ENCODE results near the gene NISCH. TPM values are rescaled to one million over a fixed set of nuclear protein-coding genes. Genes with fewer than 3 reads are reported as not detected.

Gene NISCH
- total and polyA plus RNA-seq, 2 donors (not counting 3 experiments of a cell fraction or from before 2014, with no cell fraction given): 156 to 178 TPM

GRCh38 chr3:52406231-52406661 is 49.2 kb upstream of the NISCH start:
- POLR2A ChIA-PET: no interaction called here
- no TSS peak for BruUV-seq (replicated peaks)
- dilution Hi-C loops (cut with MboI; ENCODE audit: extremely low pct_ligation_motif_present, low sequenced_read_pairs): no loop called here
- TF ChIP-seq GATA2 (IDR thresholded peaks at IDR 0.05; ENCODE audit: insufficient read depth, insufficient read length, low read depth, low read length) (no peak), MAX (IDR thresholded peaks at IDR 0.05; ENCODE audit: insufficient read depth, insufficient read length) (no peak)
- intact Hi-C loops (cut with micrococcal nuclease): no loop called here
- Histone ChIP-seq H3K4me1 (ENCODE audit: control insufficient read depth, extremely low read depth, insufficient read depth, low read length) (peaks cover 13% of the 10 kb centered on the region), H4K20me1 (replicated peaks; ENCODE audit: control insufficient read depth, extremely low read depth, insufficient read depth, low read length) (no peaks in the 10 kb centered on the region), H3K4me3 (replicated peaks in 1 of 3; ENCODE audit: insufficient read depth in 1 of 3, low read depth in 1 of 3, low read length in 3 of 3) (no peak overlapping the region), H3K4me2 (ENCODE audit: insufficient read depth, low read length) (no peak overlapping the region), H2AFZ (ENCODE audit: low read depth, low read length) (no peak overlapping the region), H3K9me1 (replicated peaks; ENCODE audit: control insufficient read depth, extremely low read depth, insufficient read depth, low read length) (no peaks in the 10 kb centered on the region), H3K27ac (ENCODE audit: insufficient read depth, low read depth, low read length) (no peak overlapping the region), H3K9ac (replicated peaks; ENCODE audit: extremely low read depth, insufficient read depth, low read length) (no peak overlapping the region), H3K9me3 (replicated peaks; ENCODE audit: control insufficient read depth, insufficient read depth, low read length) (no peaks in the 10 kb centered on the region), H3K36me3 (ENCODE audit: control insufficient read depth in 2 of 2, extremely low read depth in 1 of 2, insufficient read depth in 2 of 2, low read length in 2 of 2) (peaks cover 6 to 68% of the 10 kb centered on the region in 2 experiments), H3K79me2 (ENCODE audit: control insufficient read depth, insufficient read depth, low read length) (peaks cover 18% of the 10 kb centered on the region), H3K27me3 (ENCODE audit: control insufficient read depth in 2 of 2, insufficient read depth in 2 of 2, low read length in 2 of 2) (no peaks in the 10 kb centered on the region)
- CTCF ChIA-PET: interaction anchor here (1.0 kb wide), 1 partner anchor 17 kb away, joined by 3 read pairs; no protein-coding TSS in a partner anchor
- FAIRE-seq (no peak), DNase-seq (ENCODE audit: low read depth, low spot score) (no peak)

GRCh38 chr3:52406791-52407510 is 48.5 kb upstream of the NISCH start:
- Histone ChIP-seq H3K9me1 (replicated peaks; ENCODE audit: control insufficient read depth, extremely low read depth, insufficient read depth, low read length) (no peaks in the 10 kb centered on the region), H3K4me2 (ENCODE audit: insufficient read depth, low read length) (no peak overlapping the region), H4K20me1 (replicated peaks; ENCODE audit: control insufficient read depth, extremely low read depth, insufficient read depth, low read length) (no peaks in the 10 kb centered on the region), H3K9me3 (replicated peaks; ENCODE audit: control insufficient read depth, insufficient read depth, low read length) (no peaks in the 10 kb centered on the region), H2AFZ (ENCODE audit: low read depth, low read length) (no peak overlapping the region), H3K79me2 (ENCODE audit: control insufficient read depth, insufficient read depth, low read length) (peaks cover 18% of the 10 kb centered on the region), H3K9ac (replicated peaks; ENCODE audit: extremely low read depth, insufficient read depth, low read length) (no peak overlapping the region), H3K27me3 (ENCODE audit: control insufficient read depth in 2 of 2, insufficient read depth in 2 of 2, low read length in 2 of 2) (no peaks in the 10 kb centered on the region), H3K4me3 (replicated peaks in 1 of 3; ENCODE audit: insufficient read depth in 1 of 3, low read depth in 1 of 3, low read length in 3 of 3) (no peak overlapping the region), H3K36me3 (ENCODE audit: control insufficient read depth in 2 of 2, extremely low read depth in 1 of 2, insufficient read depth in 2 of 2, low read length in 2 of 2) (peaks cover 6 to 62% of the 10 kb centered on the region in 2 experiments), H3K27ac (ENCODE audit: insufficient read depth, low read depth, low read length) (no peak overlapping the region), H3K4me1 (ENCODE audit: control insufficient read depth, extremely low read depth, insufficient read depth, low read length) (peaks cover 20% of the 10 kb centered on the region)
- intact Hi-C loops (cut with micrococcal nuclease) (no loop called here), dilution Hi-C loops (cut with MboI; ENCODE audit: extremely low pct_ligation_motif_present, low sequenced_read_pairs) (no loop called here)
- ChIA-PET POLR2A (interaction anchor here (0.5 kb wide), 1 partner anchor 35 kb away, joined by 3 read pairs; no protein-coding TSS in a partner anchor), CTCF (interaction anchor here (1.0 kb wide), 1 partner anchor 18 kb away, joined by 3 read pairs; no protein-coding TSS in a partner anchor)
- no peak for DNase-seq (ENCODE audit: low read depth, low spot score)
- no peak for FAIRE-seq
- no peak for TF ChIP-seq EZH2 (IDR thresholded peaks at IDR 0.05; ENCODE audit: borderline replicate concordance, low read depth, low read length, severe bottlenecking)
- BruUV-seq (replicated peaks): no TSS peak

Measured in endothelial cell of umbilical vein (primary cell).